H9 (cell line): ENCODE results near the gene INPP4A. TPM values are rescaled to one million over a fixed set of nuclear protein-coding genes. Genes with fewer than 3 reads are reported as not detected.

ENCODE experiments used
- DNase-seq: peaks from one replicate; pipeline ENCODE4 v3.0.0-alpha.2; 2017
- H2AFZ ChIP-seq: one replicate; pipeline ENCODE4 v1.6.1; 2013; ENCODE audit warnings: mild to moderate bottlenecking, low read length, control low read depth, moderate library complexity
- H2AK5ac ChIP-seq: 2 replicates; pipeline ENCODE4 v1.6.1; 2013; ENCODE audit warnings: low read length, control low read depth, mixed read lengths; ENCODE audit not compliant: insufficient read length
- H2BK120ac ChIP-seq: one replicate; pipeline ENCODE4 v1.6.1; 2013; ENCODE audit warnings: low read depth, mild to moderate bottlenecking, low read length, control low read depth, inconsistent platforms; ENCODE audit not compliant: poor library complexity, severe bottlenecking
- H2BK12ac ChIP-seq: 2 replicates; pipeline ENCODE4 v1.6.1; 2013; ENCODE audit warnings: low read length, control low read depth, mixed read lengths, low read depth; ENCODE audit not compliant: insufficient read length
- H2BK15ac ChIP-seq: 2 replicates; pipeline ENCODE4 v1.6.1; 2013; ENCODE audit warnings: low read depth, low read length, control low read depth
- H2BK20ac ChIP-seq: one replicate; pipeline ENCODE4 v1.6.1; 2013; ENCODE audit warnings: low read depth, mild to moderate bottlenecking, low read length, control low read depth, inconsistent platforms; ENCODE audit not compliant: poor library complexity, severe bottlenecking
- H2BK5ac ChIP-seq: 2 replicates; pipeline ENCODE4 v1.6.1; 2013; ENCODE audit warnings: low read length, control low read depth, mixed read lengths; ENCODE audit not compliant: insufficient read length
- H3K14ac ChIP-seq: 2 replicates; pipeline ENCODE4 v1.6.1; 2013; ENCODE audit warnings: low read length, control low read depth; ENCODE audit not compliant: insufficient read depth
- H3K18ac ChIP-seq: 2 replicates; pipeline ENCODE4 v1.6.1; 2013; ENCODE audit warnings: low read depth, mild to moderate bottlenecking, mixed read lengths, low read length, control low read depth; ENCODE audit not compliant: insufficient read length
- H3K23ac ChIP-seq: 2 replicates; pipeline ENCODE4 v1.6.1; 2013; ENCODE audit warnings: low read length, control low read depth, mixed read lengths, low read depth; ENCODE audit not compliant: insufficient read length
- H3K23me2 ChIP-seq: 2 replicates; pipeline ENCODE4 v1.6.1; 2013; ENCODE audit warnings: low read depth, mild to moderate bottlenecking, mixed read lengths, low read length, control low read depth; ENCODE audit not compliant: insufficient read length, poor library complexity, severe bottlenecking
- H3K27ac ChIP-seq: 2 replicates; pipeline ENCODE4 v1.5.1; 2013; ENCODE audit warnings: low read length, control low read depth, mixed read lengths, low read depth; ENCODE audit not compliant: insufficient read length
- H3K27me3 ChIP-seq: 2 replicates; pipeline ENCODE4 v1.6.1; 2013; ENCODE audit warnings: low read length, control low read depth, inconsistent platforms; ENCODE audit not compliant: insufficient read depth
- H3K4ac ChIP-seq: 2 replicates; pipeline ENCODE4 v1.6.1; 2013; ENCODE audit warnings: low read depth, mild to moderate bottlenecking, control low read depth, inconsistent platforms, low read length, moderate library complexity
- H3K4me1 ChIP-seq: 2 replicates; pipeline ENCODE4 v1.6.1; 2013; ENCODE audit warnings: low read length, control low read depth, inconsistent platforms; ENCODE audit not compliant: insufficient read depth
- H3K4me2 ChIP-seq: 2 replicates; pipeline ENCODE4 v1.6.1; 2013; ENCODE audit warnings: low read length, control low read depth, mixed read lengths; ENCODE audit not compliant: insufficient read length, insufficient read depth
- H3K56ac ChIP-seq: 2 replicates; pipeline ENCODE4 v1.6.1; 2013; ENCODE audit warnings: low read depth, mild to moderate bottlenecking, mixed read lengths, low read length, control low read depth; ENCODE audit not compliant: insufficient read length
- H3K79me1 ChIP-seq: 2 replicates; pipeline ENCODE4 v1.6.1; 2013; ENCODE audit warnings: low read depth, mild to moderate bottlenecking, moderate library complexity, low read length, control low read depth, inconsistent platforms; ENCODE audit not compliant: insufficient read depth, poor library complexity, severe bottlenecking
- H3K79me2 ChIP-seq: 2 replicates; pipeline ENCODE4 v1.6.1; 2013; ENCODE audit warnings: low read length, control low read depth, inconsistent platforms; ENCODE audit not compliant: insufficient read depth
- H3K9ac ChIP-seq: 2 replicates; pipeline ENCODE4 v1.6.1; 2013; ENCODE audit warnings: low read length, control low read depth, mixed read lengths; ENCODE audit not compliant: insufficient read length; ENCODE audit errors: extremely low read depth
- H3K9me3 ChIP-seq: one replicate; pipeline ENCODE4 v1.6.1; 2013; ENCODE audit warnings: low read depth, low read length, inconsistent platforms; ENCODE audit not compliant: control insufficient read depth
- H3T11ph ChIP-seq: one replicate; pipeline ENCODE4 v1.6.1; 2013; ENCODE audit warnings: mild to moderate bottlenecking, low read length, control low read depth, inconsistent platforms
- H4K20me1 ChIP-seq: one replicate; pipeline ENCODE4 v1.6.1; 2013; ENCODE audit not compliant: control insufficient read depth, insufficient read length, insufficient read depth
- H4K5ac ChIP-seq: 2 replicates; pipeline ENCODE4 v1.6.1; 2013; ENCODE audit warnings: low read depth, mild to moderate bottlenecking, mixed read lengths, low read length, control low read depth; ENCODE audit not compliant: insufficient read length
- H4K8ac ChIP-seq: replicated peaks from 2 replicates; pipeline ENCODE4 v1.6.1; 2013; ENCODE audit warnings: low read length, control low read depth, mixed read lengths, low read depth; ENCODE audit not compliant: insufficient read length
- H4K91ac ChIP-seq: 2 replicates; pipeline ENCODE4 v1.6.1; 2013; ENCODE audit warnings: low read depth, mild to moderate bottlenecking, moderate library complexity, mixed read lengths, low read length, control low read depth; ENCODE audit not compliant: insufficient read length
- H3K27ac Mint-ChIP-seq, 3 experiments: 2 replicates in 2 of 3; 3 replicates in 1 of 3; pipeline ENCODE4 v1.8.0; 2020 to 2021; ENCODE audit warnings: mixed read lengths in 3 of 3, mild to moderate bottlenecking in 1 of 3, moderate library complexity in 1 of 3
- H3K27me3 Mint-ChIP-seq: 2 replicates; pipeline ENCODE4 v1.8.0; 2021; ENCODE audit warnings: low read depth, mild to moderate bottlenecking, moderate library complexity, mixed read lengths
- H3K36me3 Mint-ChIP-seq, 3 experiments: 2 replicates in 2 of 3; 3 replicates in 1 of 3; pipeline ENCODE4 v1.8.0; 2020 to 2021; ENCODE audit warnings: low read depth in 3 of 3, mixed read lengths in 3 of 3; ENCODE audit not compliant: insufficient read depth in 1 of 3
- H3K4me1 Mint-ChIP-seq, 2 experiments: 2 replicates each; pipeline ENCODE4 v1.8.0; 2020; ENCODE audit warnings: mixed read lengths in 2 of 2
- H3K4me3 Mint-ChIP-seq, 2 experiments: 2 replicates in 1 of 2; 3 replicates in 1 of 2; pipeline ENCODE4 v1.8.0; 2020 to 2021; ENCODE audit warnings: mild to moderate bottlenecking in 2 of 2, mixed read lengths in 2 of 2, moderate library complexity in 1 of 2
- H3K9me3 Mint-ChIP-seq, 2 experiments: 2 replicates in 1 of 2; 3 replicates in 1 of 2; pipeline ENCODE4 v1.8.0; 2020; ENCODE audit warnings: mild to moderate bottlenecking in 2 of 2, mixed read lengths in 2 of 2, moderate library complexity in 1 of 2
- CTCF ChIP-seq: fragments of 200-600 bp; sonication (generic); conservative IDR thresholded peaks from 3 replicates; pipeline ENCODE4 v1.8.0; 2021; ENCODE audit warnings: antibody characterized with exemption, mild to moderate bottlenecking
- WGBS: extraction: QIAGEN DNeasy Blood & Tissue Kit; methylation state at CpG from one replicate; pipeline ENCODE4 v1.1.7; 2013; ENCODE audit warnings: missing lambda C conversion rate, low lambda C conversion rate, mixed read lengths; ENCODE audit not compliant: insufficient read length; ENCODE audit errors: extremely low coverage; 5-methylcytosine and 5-hydroxymethylcytosine counted together
- total RNA-seq: library from RNA; stranded (reverse); gene quantifications from 2 replicates; pipeline ENCODE4 v1.2.1, GENCODE V29; 2021

Gene INPP4A
- total RNA-seq, 1 experiment from 2014 or later: 55.2 TPM

GRCh38 chr2:98524168-98524567 lies 79.5 kb downstream of the INPP4A start:
- Histone ChIP-seq H3K9me3 (no peaks in the 10 kb centered on the region), H2BK12ac (no peak overlapping the region), H3K27me3 (no peaks in the 10 kb centered on the region), H3K4me2 (no peak overlapping the region), H3K79me2 (no peaks in the 10 kb centered on the region), H3K4me1 (no peaks in the 10 kb centered on the region), H3K4ac (no peak overlapping the region), H3K79me1 (no peaks in the 10 kb centered on the region), H4K8ac (no peak overlapping the region), H2AFZ (no peak overlapping the region), H3K23me2 (no peaks in the 10 kb centered on the region), H3K9ac (no peak overlapping the region), H4K20me1 (no peaks in the 10 kb centered on the region), H3K14ac (no peak overlapping the region), H2BK20ac (no peak overlapping the region), H3K18ac (no peak overlapping the region), H3K56ac (no peak overlapping the region), H2AK5ac (no peak overlapping the region), H3T11ph (no peak overlapping the region), H3K27ac (no peak overlapping the region), H3K23ac (no peak overlapping the region), H4K5ac (no peak overlapping the region), H2BK5ac (no peak overlapping the region), H2BK120ac (no peak overlapping the region), H2BK15ac (no peak overlapping the region), H4K91ac (no peak overlapping the region)
- WGBS: no CpG with 5 or more reads among the region's 3 CpGs
- no peak for TF ChIP-seq CTCF
- no peaks in the 10 kb centered on the region for H3K4me1 Mint-ChIP-seq
- H3K27me3 Mint-ChIP-seq: no peaks in the 10 kb centered on the region
- DNase-seq: no peak
- peaks cover 20 to 59% (median 45%) of the 10 kb centered on the region in 3 experiments for H3K36me3 Mint-ChIP-seq
- H3K27ac Mint-ChIP-seq: no peak overlapping the region; a peak in 1 of 7 replicates
- no peak overlapping the region for H3K4me3 Mint-ChIP-seq
- peaks cover 3 to 13% of the 10 kb centered on the region in 2 experiments; a peak in 3 of 5 replicates for H3K9me3 Mint-ChIP-seq
